Right lobe of liver (tissue), 4 donors: Measurements from ENCODE around the gene SSRP1.

Experiments
- POLR2A ChIP-seq: fragments of 450-650 bp; IDR thresholded peaks from one replicate; pipeline ENCODE4 v1.6.1; 2017; ENCODE audit warnings: antibody characterized with exemption, mild to moderate bottlenecking
- TF ChIP-seq, protein P1 (sequence below), 4 donors: fragments of 200-600 bp in 3 of 4; fragments of 450-650 bp in 1 of 4; IDR thresholded peaks; one replicate each; pipeline versions ENCODE4 v1.5.1 to v1.8.0; 2016 to 2022; ENCODE audit warnings: antibody characterized with exemption in 4 of 4, mild to moderate bottlenecking in 2 of 4
- donor health status: DM: no; HTN: no; CAD: no.
- donor health status: DM: no; HTN: no; CAD: no.
- donor health status: DM: no; HTN: yes; CAD: no.

DNA sequence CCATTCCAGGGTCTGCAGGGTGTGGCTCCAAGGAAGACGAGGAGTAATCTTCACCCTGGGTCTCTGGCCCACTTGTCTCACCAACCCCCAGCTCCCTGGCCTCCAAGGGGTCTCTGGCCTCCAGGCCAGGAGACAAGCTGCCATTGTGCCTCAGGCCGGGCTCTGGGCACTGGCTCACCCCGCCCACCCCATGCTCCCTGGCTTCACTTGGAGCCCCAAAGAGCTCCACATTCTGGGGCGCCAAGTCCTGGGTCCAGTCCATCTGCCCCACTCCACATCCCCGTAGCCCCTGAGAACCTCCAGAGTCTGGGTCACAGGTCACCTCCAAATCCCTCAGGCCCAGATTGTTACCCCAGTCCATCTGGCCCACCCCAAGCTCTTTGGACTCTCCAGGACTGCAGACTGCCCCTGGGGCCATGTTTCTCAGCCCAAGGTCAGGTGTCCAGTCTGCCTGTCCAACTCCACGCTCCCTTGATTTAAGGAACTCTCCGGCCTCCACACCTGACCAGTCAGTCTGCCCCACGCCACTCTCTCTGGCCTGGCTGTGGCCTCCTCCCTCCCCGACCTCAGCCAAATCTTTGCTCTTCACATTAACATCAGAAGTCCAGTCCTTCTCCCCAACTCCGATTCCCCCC is 27.1 kb downstream of the SSRP1 start:
- TF ChIP-seq, protein P1, sequence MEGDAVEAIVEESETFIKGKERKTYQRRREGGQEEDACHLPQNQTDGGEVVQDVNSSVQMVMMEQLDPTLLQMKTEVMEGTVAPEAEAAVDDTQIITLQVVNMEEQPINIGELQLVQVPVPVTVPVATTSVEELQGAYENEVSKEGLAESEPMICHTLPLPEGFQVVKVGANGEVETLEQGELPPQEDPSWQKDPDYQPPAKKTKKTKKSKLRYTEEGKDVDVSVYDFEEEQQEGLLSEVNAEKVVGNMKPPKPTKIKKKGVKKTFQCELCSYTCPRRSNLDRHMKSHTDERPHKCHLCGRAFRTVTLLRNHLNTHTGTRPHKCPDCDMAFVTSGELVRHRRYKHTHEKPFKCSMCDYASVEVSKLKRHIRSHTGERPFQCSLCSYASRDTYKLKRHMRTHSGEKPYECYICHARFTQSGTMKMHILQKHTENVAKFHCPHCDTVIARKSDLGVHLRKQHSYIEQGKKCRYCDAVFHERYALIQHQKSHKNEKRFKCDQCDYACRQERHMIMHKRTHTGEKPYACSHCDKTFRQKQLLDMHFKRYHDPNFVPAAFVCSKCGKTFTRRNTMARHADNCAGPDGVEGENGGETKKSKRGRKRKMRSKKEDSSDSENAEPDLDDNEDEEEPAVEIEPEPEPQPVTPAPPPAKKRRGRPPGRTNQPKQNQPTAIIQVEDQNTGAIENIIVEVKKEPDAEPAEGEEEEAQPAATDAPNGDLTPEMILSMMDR (IDR thresholded peaks at IDR 0.05) = no peak
- TF ChIP-seq POLR2A = no peak
